Suprapubic skin (tissue), 4 donors: ENCODE results near the gene TACC3. TPM values are rescaled to one million over a fixed set of nuclear protein-coding genes. Genes with fewer than 3 reads are reported as not detected.

Experiments used
- DNase-seq, 2 donors: peaks; one replicate each; pipeline ENCODE4 v3.0.0-alpha.2; 2019; ENCODE audit warnings: low spot score in 2 of 2
- H3K27ac ChIP-seq: fragments of 200-600 bp; sonication (generic); one replicate; pipeline ENCODE4 v1.5.1; 2019
- H3K27me3 ChIP-seq: fragments of 200-600 bp; sonication (generic); one replicate; pipeline ENCODE4 v1.5.1; 2019
- H3K36me3 ChIP-seq: fragments of 200-600 bp; sonication (generic); one replicate; pipeline ENCODE4 v1.5.1; 2019
- H3K4me1 ChIP-seq: fragments of 200-600 bp; sonication (generic); one replicate; pipeline ENCODE4 v1.5.1; 2019
- H3K4me3 ChIP-seq: fragments of 200-600 bp; sonication (generic); one replicate; pipeline ENCODE4 v1.5.1; 2019; ENCODE audit warnings: mild to moderate bottlenecking
- H3K9me3 ChIP-seq: fragments of 200-600 bp; sonication (generic); one replicate; pipeline ENCODE4 v1.5.1; 2019
- CTCF ChIP-seq, 2 donors: fragments of 200-600 bp in 1 of 2; fragments of 450-650 bp in 1 of 2; sonication (generic) in 1 of 2; IDR thresholded peaks; one replicate each; pipeline ENCODE4 v1.5.1; 2016 to 2019; ENCODE audit warnings: antibody characterized with exemption in 2 of 2, mild to moderate bottlenecking in 1 of 2, moderate library complexity in 1 of 2
- EP300 ChIP-seq: sonication (generic); formaldehyde crosslinking; IDR thresholded peaks from one replicate; pipeline ENCODE4 v1.6.1; 2017; ENCODE audit warnings: antibody characterized with exemption
- POLR2A ChIP-seq, 2 donors: fragments of 450-650 bp; IDR thresholded peaks; one replicate each; pipeline ENCODE4 v1.6.1; 2017; ENCODE audit warnings: antibody characterized with exemption in 2 of 2, mild to moderate bottlenecking in 2 of 2, moderate library complexity in 2 of 2
- POLR2AphosphoS5 ChIP-seq, 3 donors: sonication (generic); formaldehyde crosslinking; IDR thresholded peaks; one replicate each; pipeline ENCODE4 v1.6.1; 2017; ENCODE audit warnings: antibody characterized with exemption in 3 of 3
- WGBS: methylation state at CpG from one replicate; pipeline ENCODE4 v1.1.5; 2018; 5-methylcytosine and 5-hydroxymethylcytosine counted together
- total RNA-seq, 4 donors: library from RNA; depleted of rRNA; stranded (reverse); fragments of >200 nt; gene quantifications; one replicate each; pipeline ENCODE4 v1.1.0, GENCODE V29; 2016

TACC3 gene
- total RNA-seq, 4 donors from 2014 or later: 7.2 to 11.7 (median 8.8) TPM

GRCh38 chr4:1785592-1785991 is 64.3 kb downstream of the TACC3 start:
- Histone ChIP-seq H3K4me1 (peaks cover 83% of the 10 kb centered on the region), H3K27ac (peak overlapping the region; percentile 77), H3K36me3 (no peaks in the 10 kb centered on the region), H3K9me3 (no peaks in the 10 kb centered on the region), H3K27me3 (peaks cover 5% of the 10 kb centered on the region), H3K4me3 (no peak overlapping the region)
- TF ChIP-seq POLR2A (IDR thresholded peaks at IDR 0.05): no peak
- TF ChIP-seq CTCF (IDR thresholded peaks at IDR 0.05): no peak
- no peak for TF ChIP-seq EP300
- no peak for TF ChIP-seq POLR2AphosphoS5 (IDR thresholded peaks at IDR 0.05)
- DNase-seq: no peak
- WGBS: 67% methylated on average over 10 of the region's 11 CpGs

GRCh38 chr4:1786544-1787362 is 65.4 kb downstream of the TACC3 start:
- H3K4me1 ChIP-seq: peaks cover 84% of the 10 kb centered on the region
- H3K36me3 ChIP-seq: no peaks in the 10 kb centered on the region
- no peaks in the 10 kb centered on the region for H3K9me3 ChIP-seq
- peaks cover 5% of the 10 kb centered on the region for H3K27me3 ChIP-seq
- TF ChIP-seq EP300: no peak
- TF ChIP-seq CTCF (IDR thresholded peaks at IDR 0.05): no peak
- no peak for TF ChIP-seq POLR2AphosphoS5 (IDR thresholded peaks at IDR 0.05)
- TF ChIP-seq POLR2A (IDR thresholded peaks at IDR 0.05): no peak
- no peak overlapping the region for H3K4me3 ChIP-seq
- no peak for DNase-seq
- 48% methylated on average over 13 of the region's 34 CpGs for WGBS
- peak overlapping the region; percentile 77 for H3K27ac ChIP-seq

- peaks cover 5% of the 10 kb centered on the region for H3K27me3 ChIP-seq
- no peaks in the 10 kb centered on the region for H3K9me3 ChIP-seq
- H3K36me3 ChIP-seq: no peaks in the 10 kb centered on the region
- H3K4me3 ChIP-seq: no peak overlapping the region
- peak overlapping the region; percentile 42 for H3K27ac ChIP-seq
- TF ChIP-seq POLR2AphosphoS5 (IDR thresholded peaks at IDR 0.05) (no peak), EP300 (no peak), CTCF (IDR thresholded peaks at IDR 0.05) (no peak), POLR2A (IDR thresholded peaks at IDR 0.05) (no peak)
- 37% methylated on average over 19 of the region's 25 CpGs for WGBS
- peaks cover 81% of the 10 kb centered on the region for H3K4me1 ChIP-seq
- no peak for DNase-seq
Observed at GRCh38 chr4:1787411-1788077, 66.2 kb downstream of the TACC3 start.

GRCh38 chr4:1788254-1788973 is 67.1 kb downstream of the TACC3 start:
- Histone ChIP-seq H3K4me3 (no peak overlapping the region), H3K9me3 (no peaks in the 10 kb centered on the region), H3K27me3 (peaks cover 5% of the 10 kb centered on the region), H3K4me1 (peaks cover 78% of the 10 kb centered on the region), H3K27ac (peak overlapping the region; percentile 22), H3K36me3 (no peaks in the 10 kb centered on the region)
- no peak for DNase-seq
- WGBS: 62% methylated on average over 13 of the region's 13 CpGs
- TF ChIP-seq POLR2AphosphoS5 (IDR thresholded peaks at IDR 0.05): no peak
- TF ChIP-seq EP300: no peak
- no peak for TF ChIP-seq CTCF (IDR thresholded peaks at IDR 0.05)
- TF ChIP-seq POLR2A (IDR thresholded peaks at IDR 0.05): no peak

GRCh38 chr4:1789552-1789951 is 68.2 kb downstream of the TACC3 start:
- no peak for DNase-seq
- Histone ChIP-seq H3K4me3 (no peak overlapping the region), H3K9me3 (no peaks in the 10 kb centered on the region), H3K27me3 (peaks cover 14% of the 10 kb centered on the region), H3K4me1 (peaks cover 78% of the 10 kb centered on the region), H3K27ac (peak overlapping the region; percentile 55), H3K36me3 (no peaks in the 10 kb centered on the region)
- 77% methylated on average over 13 of the region's 21 CpGs for WGBS
- TF ChIP-seq POLR2AphosphoS5 (IDR thresholded peaks at IDR 0.05): no peak
